Kidney epithelial cell (primary cell): ENCODE measurements around the gene UNC119. TPM values are rescaled to one million over a fixed set of nuclear protein-coding genes. Genes with fewer than 3 reads are reported as not detected.

Source experiments
- DNase-seq: peaks from one replicate; pipeline ENCODE4 v3.0.0-alpha.2; 2010; ENCODE audit warnings: low read depth
- H3K27me3 ChIP-seq: 2 replicates; pipeline ENCODE4 v1.6.0; 2011; ENCODE audit warnings: low read length; ENCODE audit not compliant: control insufficient read depth, insufficient read depth
- H3K36me3 ChIP-seq: 2 replicates; pipeline ENCODE4 v1.5.1; 2011; ENCODE audit warnings: low read length; ENCODE audit not compliant: control insufficient read depth, insufficient read depth
- H3K4me3 ChIP-seq: 2 replicates; pipeline ENCODE4 v1.5.1; 2011; ENCODE audit warnings: low read depth, mild to moderate bottlenecking, control low read depth, low read length
- total RNA-seq: library from RNA; depleted of rRNA; stranded (reverse); fragments of >200 nt; gene quantifications from 2 replicates; pipeline ENCODE4 v1.2.3, GENCODE V29; 2015
- TF ChIP-seq, protein P1 (sequence below): IDR thresholded peaks from 2 replicates; pipeline ENCODE4 v1.5.1; 2011; ENCODE audit warnings: mild to moderate bottlenecking, moderate library complexity, low read length, control low read depth, inconsistent platforms; ENCODE audit not compliant: insufficient read depth, poor library complexity, severe bottlenecking

Gene UNC119
- total RNA-seq, 1 donor from 2014 or later, result 40.6 TPM

DNA sequence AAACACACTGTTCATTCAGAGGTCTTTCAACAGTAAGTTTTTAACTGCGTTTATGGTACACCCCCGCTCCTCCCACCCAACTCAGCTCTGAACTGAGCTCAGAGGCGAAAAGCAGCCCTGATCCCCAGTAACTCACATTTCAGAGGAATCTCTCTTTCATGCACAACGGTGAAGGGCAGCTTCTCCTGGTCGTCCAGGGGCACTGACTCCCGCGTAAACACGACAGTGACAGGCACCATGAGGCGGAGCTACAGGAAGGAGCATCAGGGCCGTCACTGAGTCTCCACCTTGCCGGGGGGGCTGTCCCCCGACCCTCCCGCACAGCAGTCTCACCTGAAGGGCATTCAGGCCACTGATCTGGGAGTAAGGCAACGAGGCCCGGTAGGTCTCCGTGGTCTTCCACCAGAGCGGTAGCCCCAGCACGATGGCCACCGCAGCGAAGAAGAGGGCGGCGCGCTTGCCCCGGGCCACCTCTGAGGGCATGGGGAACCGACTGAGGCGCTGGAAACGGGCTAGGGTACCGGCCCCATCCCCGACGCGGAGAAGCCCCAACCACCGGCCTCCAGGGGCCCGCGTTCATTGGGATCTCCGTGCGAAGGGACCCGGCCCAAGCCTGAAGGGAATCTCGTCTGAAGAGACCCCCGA, 18.4 kb upstream of the UNC119 start:
- Histone ChIP-seq H3K27me3 (no peaks in the 10 kb centered on the region), H3K36me3 (no peaks in the 10 kb centered on the region), H3K4me3 (peak overlapping the region; percentile 57)
- TF ChIP-seq, protein P1, sequence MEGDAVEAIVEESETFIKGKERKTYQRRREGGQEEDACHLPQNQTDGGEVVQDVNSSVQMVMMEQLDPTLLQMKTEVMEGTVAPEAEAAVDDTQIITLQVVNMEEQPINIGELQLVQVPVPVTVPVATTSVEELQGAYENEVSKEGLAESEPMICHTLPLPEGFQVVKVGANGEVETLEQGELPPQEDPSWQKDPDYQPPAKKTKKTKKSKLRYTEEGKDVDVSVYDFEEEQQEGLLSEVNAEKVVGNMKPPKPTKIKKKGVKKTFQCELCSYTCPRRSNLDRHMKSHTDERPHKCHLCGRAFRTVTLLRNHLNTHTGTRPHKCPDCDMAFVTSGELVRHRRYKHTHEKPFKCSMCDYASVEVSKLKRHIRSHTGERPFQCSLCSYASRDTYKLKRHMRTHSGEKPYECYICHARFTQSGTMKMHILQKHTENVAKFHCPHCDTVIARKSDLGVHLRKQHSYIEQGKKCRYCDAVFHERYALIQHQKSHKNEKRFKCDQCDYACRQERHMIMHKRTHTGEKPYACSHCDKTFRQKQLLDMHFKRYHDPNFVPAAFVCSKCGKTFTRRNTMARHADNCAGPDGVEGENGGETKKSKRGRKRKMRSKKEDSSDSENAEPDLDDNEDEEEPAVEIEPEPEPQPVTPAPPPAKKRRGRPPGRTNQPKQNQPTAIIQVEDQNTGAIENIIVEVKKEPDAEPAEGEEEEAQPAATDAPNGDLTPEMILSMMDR, result no peak
- no peak for DNase-seq

DNA sequence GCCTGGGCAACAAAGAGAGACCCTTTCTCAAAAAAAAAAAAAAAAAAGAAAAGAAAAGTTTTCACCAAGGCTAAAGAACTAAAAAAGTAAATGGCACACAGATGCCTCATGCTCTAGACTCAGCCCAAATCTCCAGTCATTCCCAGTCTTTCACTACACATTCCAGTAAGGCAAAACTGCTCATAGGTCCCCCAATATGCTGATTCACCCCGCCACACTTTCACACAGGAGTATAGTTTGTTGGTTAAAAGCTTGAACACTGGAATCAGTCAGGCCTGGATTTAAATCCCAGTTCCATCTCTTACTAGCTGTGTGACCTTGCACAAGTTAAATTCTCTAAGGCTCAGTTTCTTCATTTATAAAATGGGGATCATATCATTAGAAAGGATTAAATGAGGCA, 17.0 kb upstream of the UNC119 start:
- no peak for DNase-seq
- Histone ChIP-seq H3K4me3 (no peak overlapping the region), H3K36me3 (no peaks in the 10 kb centered on the region), H3K27me3 (no peaks in the 10 kb centered on the region)
- TF ChIP-seq, protein P1, result no peak

DNA sequence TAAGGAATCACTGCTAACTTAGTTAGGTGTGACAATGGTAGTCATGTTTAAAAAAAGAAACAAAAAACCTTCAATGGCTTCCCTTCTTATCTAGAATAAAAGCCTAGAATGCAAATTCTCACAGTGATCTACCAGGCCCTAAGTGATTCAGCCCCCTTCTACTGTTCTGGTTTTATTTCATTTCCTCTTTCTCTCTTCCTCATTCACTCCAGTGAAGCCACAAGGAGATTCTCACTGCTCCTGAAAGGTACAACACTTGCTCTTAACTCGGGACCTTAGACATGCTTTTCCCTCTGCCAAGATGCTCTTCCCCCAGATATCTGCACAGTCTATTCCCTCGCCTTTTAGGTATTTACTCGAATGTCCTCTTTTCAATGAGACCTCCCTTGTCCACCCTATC, 15.2 kb upstream of the UNC119 start:
- TF ChIP-seq, protein P1, result no peak
- DNase-seq, result no peak
- no peak overlapping the region for H3K4me3 ChIP-seq
- H3K36me3 ChIP-seq, result no peaks in the 10 kb centered on the region
- no peaks in the 10 kb centered on the region for H3K27me3 ChIP-seq

GRCh38 chr17:28563475-28563874, 11.1 kb upstream of the UNC119 start:
- Histone ChIP-seq H3K4me3 (no peak overlapping the region), H3K27me3 (no peaks in the 10 kb centered on the region), H3K36me3 (peaks cover 3% of the 10 kb centered on the region)
- DNase-seq, result peak; percentile 69
- TF ChIP-seq, protein P1, result no peak

GRCh38 chr17:28555022-28555421, 2.6 kb upstream of the UNC119 start:
- no peaks in the 10 kb centered on the region for H3K27me3 ChIP-seq
- DNase-seq, result no peak
- H3K4me3 ChIP-seq, result no peak overlapping the region
- H3K36me3 ChIP-seq, result no peaks in the 10 kb centered on the region
- TF ChIP-seq, protein P1, result no peak

DNA sequence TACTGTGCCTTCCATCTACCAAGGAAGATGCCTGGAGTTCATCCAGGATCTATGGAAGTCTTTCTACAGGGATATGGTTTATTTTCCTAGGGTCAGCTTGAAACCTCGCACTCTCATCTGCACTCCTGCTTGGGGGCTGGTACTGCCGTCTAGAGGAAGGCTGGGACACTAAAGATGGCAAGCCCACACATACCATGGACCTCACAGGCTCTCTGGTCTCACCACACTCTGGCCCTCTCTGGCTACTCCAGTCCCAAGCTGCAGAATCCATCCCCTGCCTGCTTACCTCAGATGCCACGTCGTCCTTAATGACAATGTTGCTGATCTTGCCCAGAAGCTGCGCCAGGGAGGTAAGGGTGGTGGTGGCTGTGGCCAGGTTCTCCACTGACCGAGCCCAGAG, 2.1 kb upstream of the UNC119 start:
- no peaks in the 10 kb centered on the region for H3K27me3 ChIP-seq
- H3K4me3 ChIP-seq, result no peak overlapping the region
- no peak for DNase-seq
- TF ChIP-seq, protein P1, result peak; percentile 50
- H3K36me3 ChIP-seq, result no peaks in the 10 kb centered on the region
